Ishikawa (cell line): ENCODE data around the gene MMP19.

Source experiments
- CEBPB ChIP-seq: IDR thresholded peaks from 2 replicates; pipeline ENCODE4 v1.6.1; 2012
- CREB1 ChIP-seq: IDR thresholded peaks from 2 replicates; pipeline ENCODE4 v1.6.1; 2012; ENCODE audit warnings: low read depth
- EGR1 ChIP-seq: IDR thresholded peaks from 2 replicates; pipeline ENCODE4 v1.6.1; 2012
- EP300 ChIP-seq: IDR thresholded peaks from 2 replicates; pipeline ENCODE4 v1.6.1; 2012; ENCODE audit warnings: borderline replicate concordance
- FOXM1 ChIP-seq: IDR thresholded peaks from 2 replicates; pipeline ENCODE4 v1.6.1; 2012; ENCODE audit warnings: low read depth, borderline replicate concordance
- RAD21 ChIP-seq: IDR thresholded peaks from 2 replicates; pipeline ENCODE4 v1.6.1; 2012; ENCODE audit warnings: low read depth
- TAF1 ChIP-seq: IDR thresholded peaks from 2 replicates; pipeline ENCODE4 v1.6.1; 2012; ENCODE audit warnings: low read depth, mild to moderate bottlenecking
- TCF12 ChIP-seq: IDR thresholded peaks from 2 replicates; pipeline ENCODE4 v1.6.1; 2012; ENCODE audit warnings: low read depth
- TEAD4 ChIP-seq: IDR thresholded peaks from 2 replicates; pipeline ENCODE4 v1.6.1; 2012
- YY1 ChIP-seq: IDR thresholded peaks from 2 replicates; pipeline ENCODE4 v1.6.1; 2012; ENCODE audit warnings: low read depth
- ZBTB7A ChIP-seq: IDR thresholded peaks from 2 replicates; pipeline ENCODE4 v1.6.1; 2012; ENCODE audit warnings: low read depth
- TF ChIP-seq, protein P1 (sequence below): IDR thresholded peaks from 2 replicates; pipeline ENCODE4 v1.6.1; 2012
- TF ChIP-seq, protein P2 (sequence below): IDR thresholded peaks from 2 replicates; pipeline ENCODE4 v1.6.1; 2012; ENCODE audit warnings: low read depth, mild to moderate bottlenecking
- TF ChIP-seq, protein P3 (sequence below): IDR thresholded peaks from 2 replicates; pipeline ENCODE4 v1.6.1; 2012

DNA sequence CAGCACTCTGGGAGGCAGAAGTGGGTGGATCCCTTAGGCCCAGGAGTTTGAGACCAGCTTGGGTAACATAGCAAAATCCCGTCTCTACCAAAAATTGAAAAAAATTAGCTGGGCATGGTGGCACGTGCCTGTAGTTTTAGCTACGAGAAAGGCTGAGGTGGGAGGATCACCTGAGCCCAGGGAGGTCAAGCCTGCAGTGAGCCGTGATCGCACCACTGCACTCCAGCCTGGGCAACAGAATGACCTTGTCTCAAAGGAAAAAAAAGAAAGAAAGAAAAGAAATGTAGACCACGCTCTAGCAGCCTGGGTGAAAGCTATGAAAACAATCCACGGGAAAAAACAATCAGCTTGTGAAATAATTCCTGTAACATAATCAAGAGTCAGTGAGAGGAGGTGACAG is 54.2 kb downstream of the MMP19 start:
- TF ChIP-seq CREB1, result no peak
- TF ChIP-seq CEBPB, result no peak
- TF ChIP-seq, protein P1, sequence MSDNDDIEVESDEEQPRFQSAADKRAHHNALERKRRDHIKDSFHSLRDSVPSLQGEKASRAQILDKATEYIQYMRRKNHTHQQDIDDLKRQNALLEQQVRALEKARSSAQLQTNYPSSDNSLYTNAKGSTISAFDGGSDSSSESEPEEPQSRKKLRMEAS, result no peak
- TF ChIP-seq TCF12, result no peak
- TF ChIP-seq, protein P2, sequence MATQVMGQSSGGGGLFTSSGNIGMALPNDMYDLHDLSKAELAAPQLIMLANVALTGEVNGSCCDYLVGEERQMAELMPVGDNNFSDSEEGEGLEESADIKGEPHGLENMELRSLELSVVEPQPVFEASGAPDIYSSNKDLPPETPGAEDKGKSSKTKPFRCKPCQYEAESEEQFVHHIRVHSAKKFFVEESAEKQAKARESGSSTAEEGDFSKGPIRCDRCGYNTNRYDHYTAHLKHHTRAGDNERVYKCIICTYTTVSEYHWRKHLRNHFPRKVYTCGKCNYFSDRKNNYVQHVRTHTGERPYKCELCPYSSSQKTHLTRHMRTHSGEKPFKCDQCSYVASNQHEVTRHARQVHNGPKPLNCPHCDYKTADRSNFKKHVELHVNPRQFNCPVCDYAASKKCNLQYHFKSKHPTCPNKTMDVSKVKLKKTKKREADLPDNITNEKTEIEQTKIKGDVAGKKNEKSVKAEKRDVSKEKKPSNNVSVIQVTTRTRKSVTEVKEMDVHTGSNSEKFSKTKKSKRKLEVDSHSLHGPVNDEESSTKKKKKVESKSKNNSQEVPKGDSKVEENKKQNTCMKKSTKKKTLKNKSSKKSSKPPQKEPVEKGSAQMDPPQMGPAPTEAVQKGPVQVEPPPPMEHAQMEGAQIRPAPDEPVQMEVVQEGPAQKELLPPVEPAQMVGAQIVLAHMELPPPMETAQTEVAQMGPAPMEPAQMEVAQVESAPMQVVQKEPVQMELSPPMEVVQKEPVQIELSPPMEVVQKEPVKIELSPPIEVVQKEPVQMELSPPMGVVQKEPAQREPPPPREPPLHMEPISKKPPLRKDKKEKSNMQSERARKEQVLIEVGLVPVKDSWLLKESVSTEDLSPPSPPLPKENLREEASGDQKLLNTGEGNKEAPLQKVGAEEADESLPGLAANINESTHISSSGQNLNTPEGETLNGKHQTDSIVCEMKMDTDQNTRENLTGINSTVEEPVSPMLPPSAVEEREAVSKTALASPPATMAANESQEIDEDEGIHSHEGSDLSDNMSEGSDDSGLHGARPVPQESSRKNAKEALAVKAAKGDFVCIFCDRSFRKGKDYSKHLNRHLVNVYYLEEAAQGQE, result no peak
- TF ChIP-seq TAF1, result no peak
- no peak for TF ChIP-seq YY1
- no peak for TF ChIP-seq EP300
- no peak for TF ChIP-seq FOXM1
- TF ChIP-seq RAD21, result no peak
- no peak for TF ChIP-seq TEAD4
- no peak for TF ChIP-seq EGR1
- TF ChIP-seq, protein P3, sequence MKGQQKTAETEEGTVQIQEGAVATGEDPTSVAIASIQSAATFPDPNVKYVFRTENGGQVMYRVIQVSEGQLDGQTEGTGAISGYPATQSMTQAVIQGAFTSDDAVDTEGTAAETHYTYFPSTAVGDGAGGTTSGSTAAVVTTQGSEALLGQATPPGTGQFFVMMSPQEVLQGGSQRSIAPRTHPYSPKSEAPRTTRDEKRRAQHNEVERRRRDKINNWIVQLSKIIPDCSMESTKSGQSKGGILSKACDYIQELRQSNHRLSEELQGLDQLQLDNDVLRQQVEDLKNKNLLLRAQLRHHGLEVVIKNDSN, result no peak
- no peak for TF ChIP-seq ZBTB7A
